HUES48 (cell line): ENCODE measurements around the gene TCP11L2.

Source experiments
- H3K27ac ChIP-seq: one replicate; pipeline ENCODE4 v1.7.0; 2013; ENCODE audit warnings: low read depth, low read length, inconsistent platforms
- H3K27me3 ChIP-seq: 2 replicates; pipeline ENCODE4 v1.6.1; 2013; ENCODE audit warnings: mild to moderate bottlenecking, low read length; ENCODE audit not compliant: control insufficient read depth, insufficient read depth
- H3K36me3 ChIP-seq: 2 replicates; pipeline ENCODE4 v1.6.1; 2013; ENCODE audit warnings: low read length; ENCODE audit not compliant: control insufficient read depth, insufficient read depth
- H3K4me1 ChIP-seq: 2 replicates; pipeline ENCODE4 v1.6.1; 2013; ENCODE audit warnings: mild to moderate bottlenecking, low read length; ENCODE audit not compliant: control insufficient read depth, insufficient read depth
- H3K4me3 ChIP-seq: 2 replicates; pipeline ENCODE4 v1.5.1; 2013; ENCODE audit warnings: mild to moderate bottlenecking, low read depth, low read length
- H3K9ac ChIP-seq: 2 replicates; pipeline ENCODE4 v1.6.1; 2013; ENCODE audit warnings: mild to moderate bottlenecking, low read depth, low read length, moderate library complexity
- H3K9me3 ChIP-seq: 2 replicates; pipeline ENCODE4 v1.6.1; 2013; ENCODE audit warnings: low read length; ENCODE audit not compliant: control insufficient read depth, insufficient read depth

Gene TCP11L2

GRCh38 chr12:106327309-106327869 lies 24.9 kb downstream of the TCP11L2 start:
- peaks cover 40% of the 10 kb centered on the region for H3K4me1 ChIP-seq

GRCh38 chr12:106328735-106329134 lies 26.2 kb downstream of the TCP11L2 start:
- Histone ChIP-seq H3K4me3 (no peak overlapping the region), H3K4me1 (peaks cover 40% of the 10 kb centered on the region), H3K9me3 (peaks cover 8% of the 10 kb centered on the region; the same call in 1 of the 2 replicates), H3K27me3 (peaks cover 30% of the 10 kb centered on the region), H3K27ac (no peak overlapping the region), H3K36me3 (no peaks in the 10 kb centered on the region), H3K9ac (no peak overlapping the region)

More at GRCh38 chr12:106327309-106327869, 24.9 kb downstream of the TCP11L2 start:
- H3K4me3 ChIP-seq, result no peak overlapping the region
- no peaks in the 10 kb centered on the region for H3K36me3 ChIP-seq
- H3K9ac ChIP-seq, result no peak overlapping the region
- peaks cover 3% of the 10 kb centered on the region; the same call in 1 of the 2 replicates for H3K9me3 ChIP-seq
- H3K27ac ChIP-seq, result no peak overlapping the region
- peaks cover 30% of the 10 kb centered on the region for H3K27me3 ChIP-seq

- peaks cover 8% of the 10 kb centered on the region; the same call in 1 of the 2 replicates for H3K9me3 ChIP-seq
- H3K27me3 ChIP-seq, result peaks cover 27% of the 10 kb centered on the region
- H3K4me1 ChIP-seq, result peaks cover 40% of the 10 kb centered on the region
- H3K27ac ChIP-seq, result no peak overlapping the region
- no peaks in the 10 kb centered on the region for H3K36me3 ChIP-seq
- no peak overlapping the region for H3K9ac ChIP-seq
- H3K4me3 ChIP-seq, result no peak overlapping the region
These were observed 26.9 kb downstream of the TCP11L2 start for GRCh38 chr12:106329231-106329982.

GRCh38 chr12:106331599-106331998 lies 29.1 kb downstream of the TCP11L2 start:
- Histone ChIP-seq H3K4me1 (peaks cover 40% of the 10 kb centered on the region), H3K9me3 (peaks cover 8% of the 10 kb centered on the region; the same call in 1 of the 2 replicates), H3K9ac (no peak overlapping the region), H3K27ac (no peak overlapping the region), H3K27me3 (peaks cover 6% of the 10 kb centered on the region), H3K36me3 (no peaks in the 10 kb centered on the region), H3K4me3 (no peak overlapping the region)

- no peaks in the 10 kb centered on the region for H3K36me3 ChIP-seq
- no peak overlapping the region for H3K9ac ChIP-seq
- H3K27ac ChIP-seq, result no peak overlapping the region
- no peaks in the 10 kb centered on the region for H3K27me3 ChIP-seq
- H3K4me1 ChIP-seq, result peaks cover 34% of the 10 kb centered on the region
- H3K4me3 ChIP-seq, result no peak overlapping the region
- H3K9me3 ChIP-seq, result peaks cover 8% of the 10 kb centered on the region; the same call in 1 of the 2 replicates
These were observed 30.0 kb downstream of the TCP11L2 start for GRCh38 chr12:106332536-106332935.

GRCh38 chr12:106333010-106333409 lies 30.5 kb downstream of the TCP11L2 start:
- Histone ChIP-seq H3K27me3 (no peaks in the 10 kb centered on the region), H3K36me3 (no peaks in the 10 kb centered on the region), H3K4me3 (no peak overlapping the region), H3K9ac (no peak overlapping the region), H3K9me3 (peaks cover 8% of the 10 kb centered on the region; the same call in 1 of the 2 replicates), H3K4me1 (peaks cover 34% of the 10 kb centered on the region), H3K27ac (no peak overlapping the region)

- H3K4me1 ChIP-seq, result peaks cover 30% of the 10 kb centered on the region
- H3K36me3 ChIP-seq, result no peaks in the 10 kb centered on the region
- no peak overlapping the region for H3K4me3 ChIP-seq
- peaks cover 8% of the 10 kb centered on the region; the same call in 1 of the 2 replicates for H3K9me3 ChIP-seq
- H3K9ac ChIP-seq, result no peak overlapping the region
- H3K27ac ChIP-seq, result no peak overlapping the region
- no peaks in the 10 kb centered on the region for H3K27me3 ChIP-seq
These were observed 31.2 kb downstream of the TCP11L2 start for GRCh38 chr12:106333756-106334155.

GRCh38 chr12:106341086-106341877 lies 38.7 kb downstream of the TCP11L2 start:
- Histone ChIP-seq H3K4me1 (no peaks in the 10 kb centered on the region), H3K9me3 (no peaks in the 10 kb centered on the region), H3K27me3 (no peaks in the 10 kb centered on the region), H3K27ac (no peak overlapping the region), H3K4me3 (no peak overlapping the region), H3K36me3 (no peaks in the 10 kb centered on the region), H3K9ac (no peak overlapping the region)

GRCh38 chr12:106342397-106343213 lies 40.1 kb downstream of the TCP11L2 start:
- H3K36me3 ChIP-seq, result no peaks in the 10 kb centered on the region
- H3K4me1 ChIP-seq, result no peaks in the 10 kb centered on the region
- H3K9me3 ChIP-seq, result no peaks in the 10 kb centered on the region
- H3K27ac ChIP-seq, result no peak overlapping the region
- no peak overlapping the region for H3K9ac ChIP-seq
- H3K27me3 ChIP-seq, result no peaks in the 10 kb centered on the region
- no peak overlapping the region for H3K4me3 ChIP-seq

GRCh38 chr12:106343214-106343528 lies 40.6 kb downstream of the TCP11L2 start:
- no peaks in the 10 kb centered on the region for H3K4me1 ChIP-seq
- no peaks in the 10 kb centered on the region for H3K36me3 ChIP-seq
- no peak overlapping the region for H3K9ac ChIP-seq
- no peak overlapping the region for H3K27ac ChIP-seq
- H3K9me3 ChIP-seq, result no peaks in the 10 kb centered on the region
- H3K27me3 ChIP-seq, result no peaks in the 10 kb centered on the region
- no peak overlapping the region for H3K4me3 ChIP-seq
